HG03280 (cell line): ENCODE measurements around the gene SRP14.
"Not testable (repeated sequence)": the region's sequence is repeated elsewhere in the genome, so short reads cannot be mapped to it uniquely, and the experiment has no call there.

Experiments
- ATAC-seq: cut with Tn5 transposase; IDR thresholded peaks from one replicate; pipeline ENCODE4 v1.9.1; 2021; ENCODE audit warnings: mild to moderate bottlenecking, moderate library complexity; ENCODE audit not compliant: unreplicated experiment

The SRP14 gene

GRCh38 chr15:40031300-40031699 is 7.7 kb downstream of the SRP14 start:
- no peak for ATAC-seq

- ATAC-seq: no peak
These were observed 8.7 kb downstream of the SRP14 start for GRCh38 chr15:40029979-40030893.

- no peak for ATAC-seq
These were observed 10.1 kb downstream of the SRP14 start for GRCh38 chr15:40028853-40029252.

- no peak for ATAC-seq
These were observed 10.8 kb downstream of the SRP14 start for GRCh38 chr15:40028193-40028592.

- ATAC-seq: no peak
These were observed 22.6 kb downstream of the SRP14 start for GRCh38 chr15:40016224-40016865.

- ATAC-seq: no peak
These were observed 24.6 kb downstream of the SRP14 start for GRCh38 chr15:40014390-40014789.

GRCh38 chr15:40013372-40013771 is 25.6 kb downstream of the SRP14 start:
- ATAC-seq: not testable (repeated sequence)

- no peak for ATAC-seq
These were observed 27.7 kb downstream of the SRP14 start for GRCh38 chr15:40011303-40011702.

GRCh38 chr15:40010686-40011085 is 28.3 kb downstream of the SRP14 start:
- ATAC-seq: no peak

GRCh38 chr15:40008061-40008765 is 30.8 kb downstream of the SRP14 start:
- no peak for ATAC-seq

GRCh38 chr15:40006646-40007045 is 32.3 kb downstream of the SRP14 start:
- no peak for ATAC-seq

GRCh38 chr15:40006003-40006402 is 33.0 kb downstream of the SRP14 start:
- no peak for ATAC-seq

- no peak for ATAC-seq
These were observed 35.7 kb downstream of the SRP14 start for GRCh38 chr15:40003116-40003916.

GRCh38 chr15:40002295-40002694 is 36.7 kb downstream of the SRP14 start:
- ATAC-seq: no peak

GRCh38 chr15:39999538-40000200 is 39.3 kb downstream of the SRP14 start:
- ATAC-seq: no peak

GRCh38 chr15:39998511-39999077 is 40.4 kb downstream of the SRP14 start:
- ATAC-seq: no peak

- ATAC-seq: no peak
These were observed 41.3 kb downstream of the SRP14 start for GRCh38 chr15:39997639-39998038.

GRCh38 chr15:39997031-39997430 is 42.0 kb downstream of the SRP14 start:
- no peak for ATAC-seq

GRCh38 chr15:39996228-39996627 is 42.8 kb downstream of the SRP14 start:
- not testable (repeated sequence) for ATAC-seq

- not testable (repeated sequence) for ATAC-seq
These were observed 46.0 kb downstream of the SRP14 start for GRCh38 chr15:39992953-39993352.
